Airway epithelial cell (primary cell): ENCODE measurements around the gene ZNF546. TPM values are rescaled to one million over a fixed set of nuclear protein-coding genes. Genes with fewer than 3 reads are reported as not detected.

Experiments used
- total RNA-seq: library from RNA; depleted of rRNA; stranded (reverse); fragments of >200 nt; gene quantifications from 2 replicates; pipeline ENCODE4 v1.2.3, GENCODE V29; 2015

Gene ZNF546
- 0.09 and 0.78 TPM in 2 replicates for total RNA-seq

GRCh38 chr19:39996811-39997637, at the start of gene ZNF546:
Gene ZNF546, plus strand, starts transcription at chr19:39997060. Its CDS starts 1,267 bp downstream, at chr19:39998327.

DNA sequence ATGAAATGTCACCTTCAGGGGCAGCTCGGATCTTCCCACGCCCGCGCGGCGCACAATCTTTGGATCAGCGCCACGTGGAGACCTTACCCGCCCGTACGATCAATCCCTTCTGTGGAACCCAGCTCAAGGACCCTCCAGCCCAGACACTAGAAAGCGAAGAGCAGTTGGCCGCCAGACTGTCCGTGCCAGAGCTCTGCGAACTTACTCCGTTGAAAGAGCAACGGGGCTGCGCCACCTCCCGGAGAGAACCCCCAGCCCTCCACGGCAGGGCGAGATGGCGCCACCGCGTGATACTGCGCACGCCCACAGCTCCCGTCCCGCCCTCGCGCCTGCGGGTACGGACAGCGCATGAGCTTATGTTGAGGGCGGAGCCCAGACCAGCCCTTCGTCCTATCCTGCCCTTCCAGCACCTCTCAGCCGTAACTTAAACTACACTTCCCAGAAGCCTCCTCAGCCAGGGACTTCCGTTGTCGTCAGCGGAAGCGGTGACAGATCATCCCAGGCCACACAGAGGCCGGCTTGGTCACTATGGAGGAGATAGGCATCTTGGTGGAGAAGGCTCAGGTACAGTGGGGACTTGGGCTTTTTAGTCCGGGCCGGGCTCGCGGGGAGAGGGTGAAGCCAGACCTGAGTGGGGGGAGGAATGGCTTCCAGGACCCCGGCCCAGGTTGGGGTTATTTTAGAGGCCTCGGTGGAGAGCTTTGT, 26.0 kb upstream of the ZNF546 start, which contains the start of gene PSMC4:
PSMC4 (plus strand) TSS at position 491 of the 705 bp plus-strand sequence; CDS start at position 529, 38 bp downstream.

GRCh38 chr19:40055832-40056504, 59.1 kb downstream of the ZNF546 start, which contains the start of gene ZNF780B:
Gene ZNF780B, minus strand, starts transcription at chr19:40056231. Its CDS starts 5,899 bp downstream, at chr19:40050332.

Other genes starting within 250 kb of the ZNF546 start
- gene LEUTX, start 218.2 kb upstream of the ZNF546 start, total RNA-seq = not detected in 2 replicates
- 13.5 and 14.0 TPM in 2 replicates for gene DYRK1B, start 162.9 kb upstream of the ZNF546 start, total RNA-seq
- 215 and 226 TPM in 2 replicates for gene FBL, start 150.7 kb upstream of the ZNF546 start, total RNA-seq
- 0.23 and 0.49 TPM in 2 replicates for gene FCGBP, start 62.4 kb upstream of the ZNF546 start, total RNA-seq
- 111 and 129 TPM in 2 replicates for gene PSMC4, start 25.9 kb upstream of the ZNF546 start, total RNA-seq
- 2.1 and 3.1 TPM in 2 replicates for gene ZNF780B, start 59.2 kb downstream of the ZNF546 start, total RNA-seq
- 8.3 and 12.6 TPM in 2 replicates for gene ZNF780A, start 93.9 kb downstream of the ZNF546 start, total RNA-seq
- 6.0 and 8.5 TPM in 2 replicates for gene MAP3K10, start 194.4 kb downstream of the ZNF546 start, total RNA-seq
- not detected in 2 replicates for gene TTC9B, start 221.3 kb downstream of the ZNF546 start, total RNA-seq
- not detected in 2 replicates for gene CCNP, start 229.6 kb downstream of the ZNF546 start, total RNA-seq